ENCODE data around the gene PLXNA4.

Gene PLXNA4

GRCh38 chr7:132210821-132211220 is 365.4 kb downstream of the PLXNA4 start:
- CTCF ChIA-PET: no interaction called here
- no peak for DNase-seq (ENCODE audit: low spot score)
- POLR2A ChIA-PET (ENCODE audit: low non-redundant PET): no interaction called here
- H3K27ac ChIP-seq: no peak overlapping the region
- TF ChIP-seq, protein P1, sequence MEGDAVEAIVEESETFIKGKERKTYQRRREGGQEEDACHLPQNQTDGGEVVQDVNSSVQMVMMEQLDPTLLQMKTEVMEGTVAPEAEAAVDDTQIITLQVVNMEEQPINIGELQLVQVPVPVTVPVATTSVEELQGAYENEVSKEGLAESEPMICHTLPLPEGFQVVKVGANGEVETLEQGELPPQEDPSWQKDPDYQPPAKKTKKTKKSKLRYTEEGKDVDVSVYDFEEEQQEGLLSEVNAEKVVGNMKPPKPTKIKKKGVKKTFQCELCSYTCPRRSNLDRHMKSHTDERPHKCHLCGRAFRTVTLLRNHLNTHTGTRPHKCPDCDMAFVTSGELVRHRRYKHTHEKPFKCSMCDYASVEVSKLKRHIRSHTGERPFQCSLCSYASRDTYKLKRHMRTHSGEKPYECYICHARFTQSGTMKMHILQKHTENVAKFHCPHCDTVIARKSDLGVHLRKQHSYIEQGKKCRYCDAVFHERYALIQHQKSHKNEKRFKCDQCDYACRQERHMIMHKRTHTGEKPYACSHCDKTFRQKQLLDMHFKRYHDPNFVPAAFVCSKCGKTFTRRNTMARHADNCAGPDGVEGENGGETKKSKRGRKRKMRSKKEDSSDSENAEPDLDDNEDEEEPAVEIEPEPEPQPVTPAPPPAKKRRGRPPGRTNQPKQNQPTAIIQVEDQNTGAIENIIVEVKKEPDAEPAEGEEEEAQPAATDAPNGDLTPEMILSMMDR (conservative IDR thresholded peaks at IDR 0.05; ENCODE audit: low read depth): no peak

DNA sequence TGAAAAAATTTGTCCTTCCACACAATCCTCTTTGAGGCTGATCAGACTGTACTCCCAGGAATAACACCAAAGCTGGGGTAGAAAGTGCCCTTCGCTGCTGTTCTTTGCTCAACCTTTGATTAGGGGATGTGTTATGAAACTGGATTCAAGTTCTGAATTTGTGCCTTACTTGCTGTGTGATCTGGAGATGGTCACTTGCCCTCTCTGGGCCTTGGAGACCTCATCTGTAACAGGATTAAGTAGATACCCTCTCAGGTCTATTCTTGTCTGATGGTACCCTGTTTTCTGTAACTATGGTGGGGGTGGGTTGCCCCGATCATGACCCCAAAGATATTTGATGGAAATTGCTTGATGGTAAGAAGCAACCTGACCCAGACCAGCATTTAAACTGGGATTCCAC is 368.5 kb downstream of the PLXNA4 start:
- TF ChIP-seq, protein P1 (conservative IDR thresholded peaks at IDR 0.05; ENCODE audit: low read depth): no peak
- no peak overlapping the region for H3K27ac ChIP-seq
- ChIA-PET CTCF (no interaction called here), POLR2A (ENCODE audit: low non-redundant PET) (no interaction called here)
- DNase-seq (ENCODE audit: low spot score): no peak

DNA sequence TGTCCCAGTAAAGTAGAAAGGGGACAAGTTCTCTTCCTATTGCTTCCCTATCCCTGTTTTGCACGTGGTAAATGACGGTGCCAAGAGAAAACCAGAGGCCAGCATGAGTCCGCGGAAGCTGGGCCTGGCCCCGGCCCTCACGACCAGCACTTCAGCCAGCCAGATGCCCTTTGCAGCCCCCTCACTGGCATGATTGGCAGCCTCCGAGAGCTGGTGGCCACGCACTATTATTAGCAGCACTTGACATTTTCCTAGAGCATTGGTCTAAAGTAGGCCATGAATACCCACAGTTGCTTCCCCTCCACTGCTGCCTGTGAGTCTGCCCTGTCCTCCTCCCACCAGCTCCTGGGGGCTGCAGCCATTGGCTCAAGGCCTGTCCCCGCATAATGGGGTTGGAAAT is 369.1 kb downstream of the PLXNA4 start:
- TF ChIP-seq, protein P1 (conservative IDR thresholded peaks at IDR 0.05; ENCODE audit: low read depth): no peak
- POLR2A ChIA-PET (ENCODE audit: low non-redundant PET): no interaction called here
- CTCF ChIA-PET: no interaction called here
- DNase-seq (ENCODE audit: low spot score): no peak
- no peak overlapping the region for H3K27ac ChIP-seq

DNA sequence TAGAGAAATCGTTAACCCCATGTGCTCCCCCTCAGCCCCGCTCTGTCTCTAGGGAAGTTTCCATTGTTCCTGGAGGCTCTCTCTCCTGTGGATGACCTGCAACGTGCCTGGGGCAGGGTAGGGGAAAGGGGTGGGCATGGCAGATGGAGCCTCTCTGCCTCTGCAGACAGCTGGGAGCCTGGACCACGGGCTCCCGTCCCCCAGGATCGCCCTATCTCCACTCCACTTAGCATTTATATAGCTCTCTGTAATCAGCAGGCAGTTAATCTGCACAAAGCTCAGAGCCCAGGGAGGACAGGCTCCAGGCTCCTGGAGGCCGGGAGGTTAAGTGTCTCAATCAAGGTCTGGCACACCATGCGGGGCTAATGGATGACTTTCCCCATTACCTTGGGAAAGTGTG is 369.7 kb downstream of the PLXNA4 start:
- no peak for DNase-seq (ENCODE audit: low spot score)
- TF ChIP-seq, protein P1 (conservative IDR thresholded peaks at IDR 0.05; ENCODE audit: low read depth): no peak
- POLR2A ChIA-PET (ENCODE audit: low non-redundant PET): no interaction called here
- no peak overlapping the region for H3K27ac ChIP-seq
- CTCF ChIA-PET: no interaction called here

GRCh38 chr7:132205509-132205908 is 370.8 kb downstream of the PLXNA4 start:
- TF ChIP-seq, protein P1 (conservative IDR thresholded peaks at IDR 0.05; ENCODE audit: low read depth): no peak
- DNase-seq (ENCODE audit: low spot score): no peak
- no peak overlapping the region for H3K27ac ChIP-seq
- CTCF ChIA-PET: no interaction called here
- POLR2A ChIA-PET (ENCODE audit: low non-redundant PET): no interaction called here

GRCh38 chr7:132203021-132203420 is 373.2 kb downstream of the PLXNA4 start:
- no peak for DNase-seq (ENCODE audit: low spot score)
- TF ChIP-seq, protein P1 (conservative IDR thresholded peaks at IDR 0.05; ENCODE audit: low read depth): no peak
- no peak overlapping the region for H3K27ac ChIP-seq
- ChIA-PET CTCF (no interaction called here), POLR2A (ENCODE audit: low non-redundant PET) (no interaction called here)

- TF ChIP-seq, protein P1 (conservative IDR thresholded peaks at IDR 0.05; ENCODE audit: low read depth): no peak
- no peak overlapping the region for H3K27ac ChIP-seq
- no peak for DNase-seq (ENCODE audit: low spot score)
- ChIA-PET POLR2A (ENCODE audit: low non-redundant PET) (no interaction called here), CTCF (no interaction called here)
These were observed 373.7 kb downstream of the PLXNA4 start for GRCh38 chr7:132202541-132202940.
